ENCODE data around the gene CSF2RB.

Gene CSF2RB

GRCh38 chr22:36928196-36928595 is 14.8 kb downstream of the CSF2RB start:
- no peak for TF ChIP-seq CTCF (conservative IDR thresholded peaks at IDR 0.05)
- H3K27ac ChIP-seq = no peak overlapping the region

- no peak overlapping the region for H3K27ac ChIP-seq
- no peak for TF ChIP-seq CTCF (conservative IDR thresholded peaks at IDR 0.05)
Observed at GRCh38 chr22:36928786-36929535, 15.5 kb downstream of the CSF2RB start.

- TF ChIP-seq CTCF (conservative IDR thresholded peaks at IDR 0.05) = no peak
- H3K27ac ChIP-seq = no peak overlapping the region
Observed at GRCh38 chr22:36929621-36930020, 16.2 kb downstream of the CSF2RB start.

GRCh38 chr22:36930041-36930935 is 16.9 kb downstream of the CSF2RB start:
- TF ChIP-seq CTCF (conservative IDR thresholded peaks at IDR 0.05) = no peak
- no peak overlapping the region for H3K27ac ChIP-seq

- TF ChIP-seq CTCF (conservative IDR thresholded peaks at IDR 0.05) = no peak
Observed at GRCh38 chr22:36931446-36931845, 18.0 kb downstream of the CSF2RB start.

GRCh38 chr22:36933629-36934417 is 20.4 kb downstream of the CSF2RB start:
- no peak overlapping the region for H3K27ac ChIP-seq
- TF ChIP-seq CTCF (conservative IDR thresholded peaks at IDR 0.05) = no peak

More at GRCh38 chr22:36931446-36931845, 18.0 kb downstream of the CSF2RB start:
- no peak overlapping the region for H3K27ac ChIP-seq

Data from VCaP (cell line).